ENCODE data around the gene TIMM17B.

The TIMM17B gene

GRCh38 chrX:48918643-48919340 lies 21.2 kb upstream of the TIMM17B start, which contains the start of gene PIM2:
Gene PIM2 (minus strand): TSS chrX:48919024. CDS start chrX:48918834, 190 bp downstream.
- DNase-seq, result peak; percentile 92

DNA sequence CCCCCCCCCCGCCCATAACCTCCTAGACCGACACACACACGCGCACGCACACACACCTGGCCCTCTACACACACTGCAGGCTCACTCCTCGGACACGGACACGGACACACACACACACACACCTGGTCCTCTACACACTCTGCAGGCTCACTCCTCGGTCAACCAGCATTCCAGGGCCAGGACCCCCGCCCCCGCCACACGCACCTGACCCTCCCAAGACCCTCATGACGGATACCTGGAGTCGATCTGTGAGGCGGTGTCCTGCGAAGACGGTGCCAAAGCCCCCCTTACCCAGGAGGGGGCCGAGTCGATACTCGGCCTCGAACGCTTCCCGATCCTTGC lies 20.7 kb upstream of the TIMM17B start:
- DNase-seq, result no peak

GRCh38 chrX:48917139-48918001 lies 19.8 kb upstream of the TIMM17B start:
- peak; percentile 86 for DNase-seq

DNA sequence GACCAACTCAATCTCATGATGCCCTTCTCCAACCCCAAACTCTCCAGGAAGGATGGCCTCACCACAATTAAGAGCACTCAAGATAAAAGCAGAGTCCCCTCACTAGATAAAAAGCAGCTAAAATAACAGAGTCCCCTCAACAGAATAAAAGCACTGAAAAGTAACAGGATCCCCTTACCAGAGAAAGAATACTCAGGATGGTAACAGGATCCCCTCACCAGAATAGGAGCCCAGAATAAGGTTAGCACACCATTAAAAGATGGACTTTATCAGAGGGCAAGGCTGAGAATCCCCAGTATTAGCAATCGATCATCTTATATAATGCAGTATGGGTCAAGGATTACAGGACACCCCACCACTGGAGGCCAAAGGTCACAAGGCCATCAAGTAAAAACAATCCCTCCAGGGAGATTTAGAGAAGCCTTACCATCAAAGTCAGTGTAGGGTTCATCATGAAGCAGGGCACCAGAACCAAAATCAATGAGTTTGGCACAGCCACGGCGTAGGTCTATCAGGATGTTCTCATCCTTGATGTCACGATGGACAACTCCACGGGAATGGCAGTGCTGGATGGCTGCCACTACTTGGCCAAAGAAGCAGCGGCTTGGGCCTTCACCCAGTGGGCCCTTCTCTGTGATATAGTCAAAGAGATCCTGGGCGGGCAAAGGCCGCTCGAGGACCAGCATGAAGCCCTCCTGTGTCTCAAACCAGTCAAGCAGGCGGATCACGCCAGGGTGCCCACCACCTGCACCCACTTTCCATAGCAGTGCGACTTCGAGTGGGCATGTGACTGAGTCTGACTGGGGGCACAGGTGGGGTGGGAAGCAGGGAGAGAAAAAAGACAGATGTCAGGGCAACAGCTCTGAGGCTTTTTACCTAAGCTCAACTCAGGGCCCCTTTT lies 17.3 kb upstream of the TIMM17B start:
- DNase-seq, result no peak

DNA sequence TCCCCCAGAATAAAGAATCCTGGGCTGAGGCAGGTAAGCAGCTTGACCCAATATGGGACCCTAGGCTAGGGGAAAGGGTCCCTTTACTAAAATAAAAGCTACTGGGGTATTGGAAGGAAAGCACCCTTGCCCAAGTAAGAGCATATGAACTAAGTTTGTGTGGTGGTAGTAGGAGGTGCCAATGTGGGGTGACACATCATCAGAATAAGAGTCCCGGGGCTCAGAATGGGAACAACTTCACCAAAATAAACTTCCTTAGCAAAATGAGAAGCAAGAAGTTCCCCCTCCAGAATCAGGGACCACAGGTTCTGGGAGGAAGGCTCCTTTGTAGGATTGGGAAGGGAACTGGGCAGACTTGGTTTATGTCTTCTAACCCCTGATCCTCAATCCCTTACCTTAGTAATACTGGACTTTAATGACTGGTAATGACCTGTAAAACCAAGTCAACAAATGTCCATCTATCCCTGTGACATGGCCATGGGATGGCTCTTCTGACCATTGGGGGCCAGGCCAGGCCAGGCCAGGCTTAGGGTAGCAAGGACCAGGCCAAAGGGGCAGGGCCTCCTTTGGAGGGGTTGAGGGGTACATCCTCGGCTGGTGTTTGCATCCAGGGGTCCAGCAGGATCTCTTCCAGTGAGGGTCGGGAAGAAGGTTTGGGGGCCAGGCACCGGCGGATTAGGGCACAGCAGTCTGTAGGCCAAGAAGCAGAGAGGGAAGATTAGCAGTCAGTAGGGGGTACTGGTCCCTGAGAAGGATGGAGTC lies 16.2 kb upstream of the TIMM17B start:
- no peak for DNase-seq

DNA sequence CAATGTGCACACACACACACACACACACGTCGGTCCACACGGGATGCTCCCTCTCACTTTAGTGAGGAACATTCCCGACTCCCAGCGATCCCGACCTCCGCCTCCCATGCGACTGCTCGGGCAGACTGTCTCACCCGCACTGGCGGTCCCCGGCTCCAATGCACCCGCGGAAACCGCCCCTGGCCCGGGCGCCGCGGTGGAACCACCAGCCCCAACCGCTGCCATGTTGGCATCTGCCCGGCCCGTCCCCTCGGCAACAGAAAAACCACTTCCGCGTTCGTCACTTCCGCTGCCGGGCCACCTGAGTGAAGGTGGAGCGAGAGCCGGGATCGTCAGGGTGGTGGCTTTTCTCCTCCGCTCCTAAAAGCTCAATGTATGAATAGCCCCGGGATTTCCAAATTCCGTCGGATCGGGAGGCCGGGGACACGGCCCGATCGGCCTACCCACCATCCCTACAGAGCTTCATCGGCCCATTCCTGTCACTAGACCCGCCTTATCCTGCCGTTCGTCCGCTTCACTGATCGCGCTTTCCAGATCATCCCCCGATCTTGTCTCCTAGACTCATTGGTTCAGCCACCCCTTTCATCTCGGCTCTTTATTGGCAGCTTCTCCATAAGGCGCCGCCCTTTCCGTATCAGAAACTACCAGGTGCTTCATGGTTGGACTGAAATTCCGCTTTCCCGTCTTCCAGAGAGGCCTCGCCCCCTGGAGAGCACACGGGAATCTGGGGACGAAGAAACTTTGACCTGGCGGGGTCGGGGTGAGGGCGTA lies 14.0 kb upstream of the TIMM17B start, which contains the start of gene SLC35A2:
Gene SLC35A2 (minus strand): TSS at position 235 of the 771 bp plus-strand sequence. CDS start 10 bp downstream, at position 225.
- peak; percentile 87 for DNase-seq

- no peak for DNase-seq
Observed at GRCh38 chrX:48910926-48911411, 13.4 kb upstream of the TIMM17B start.

GRCh38 chrX:48909703-48910294 lies 12.2 kb upstream of the TIMM17B start:
- no peak for DNase-seq

DNA sequence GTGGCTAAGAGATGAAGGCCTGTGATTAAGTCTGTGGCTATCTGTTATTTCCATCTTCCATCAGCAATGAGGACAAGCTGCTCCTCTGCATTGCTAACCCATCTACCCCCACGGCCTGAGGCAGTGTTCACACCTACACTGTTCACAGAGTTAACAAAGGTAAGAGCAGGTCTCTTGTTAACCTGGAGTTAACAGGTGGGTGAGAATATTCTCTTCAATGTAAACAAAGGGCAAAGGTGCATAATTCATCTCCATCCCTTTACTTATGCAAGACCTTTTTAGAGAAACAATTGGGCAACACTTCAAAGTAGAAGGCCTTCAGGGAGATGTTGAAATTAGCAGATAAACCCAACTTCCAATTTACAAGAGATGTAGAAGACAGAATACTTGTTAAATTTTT lies 11.0 kb upstream of the TIMM17B start:
- no peak for DNase-seq

GRCh38 chrX:48905090-48905790 lies 7.7 kb upstream of the TIMM17B start:
- no peak for DNase-seq

DNA sequence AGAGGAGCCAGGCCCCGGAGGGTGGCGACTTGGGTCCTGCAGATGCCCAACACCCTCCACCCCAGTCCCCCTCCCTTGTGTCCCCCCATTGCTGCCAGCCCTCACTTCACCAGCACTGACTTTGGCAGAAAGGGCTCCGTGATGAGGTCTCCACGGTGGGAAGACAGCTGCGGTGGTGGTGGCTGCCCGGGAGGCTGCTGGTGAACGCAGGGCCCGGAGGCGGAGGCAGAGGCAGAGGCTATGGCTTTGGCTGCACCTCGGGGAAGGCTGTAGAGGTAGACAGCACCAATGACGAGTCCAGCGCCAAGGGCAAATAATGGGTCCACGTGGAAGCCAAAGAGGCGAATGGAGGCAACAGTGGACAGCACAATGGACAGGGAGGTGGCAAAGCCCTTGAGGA lies 7.1 kb upstream of the TIMM17B start:
- no peak for DNase-seq

GRCh38 chrX:48904180-48904579 lies 6.6 kb upstream of the TIMM17B start:
- no peak for DNase-seq

- no peak for DNase-seq
Observed at GRCh38 chrX:48903290-48903689, 5.7 kb upstream of the TIMM17B start.

GRCh38 chrX:48902776-48903175 lies 5.2 kb upstream of the TIMM17B start:
- DNase-seq, result no peak

DNA sequence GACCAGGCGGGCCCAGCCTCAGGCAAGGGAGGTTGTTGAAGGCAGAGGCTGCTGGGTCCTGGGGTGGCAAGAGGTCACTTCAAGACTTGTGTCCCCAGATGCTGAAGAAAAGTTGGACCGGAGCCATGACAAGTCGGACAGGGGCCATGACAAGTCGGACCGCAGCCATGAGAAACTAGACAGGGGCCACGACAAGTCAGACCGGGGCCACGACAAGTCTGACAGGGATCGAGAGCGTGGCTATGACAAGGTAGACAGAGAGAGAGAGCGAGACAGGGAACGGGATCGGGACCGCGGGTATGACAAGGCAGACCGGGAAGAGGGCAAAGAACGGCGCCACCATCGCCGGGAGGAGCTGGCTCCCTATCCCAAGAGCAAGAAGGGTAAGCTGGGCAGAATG lies 4.6 kb upstream of the TIMM17B start:
- DNase-seq, result no peak

DNA sequence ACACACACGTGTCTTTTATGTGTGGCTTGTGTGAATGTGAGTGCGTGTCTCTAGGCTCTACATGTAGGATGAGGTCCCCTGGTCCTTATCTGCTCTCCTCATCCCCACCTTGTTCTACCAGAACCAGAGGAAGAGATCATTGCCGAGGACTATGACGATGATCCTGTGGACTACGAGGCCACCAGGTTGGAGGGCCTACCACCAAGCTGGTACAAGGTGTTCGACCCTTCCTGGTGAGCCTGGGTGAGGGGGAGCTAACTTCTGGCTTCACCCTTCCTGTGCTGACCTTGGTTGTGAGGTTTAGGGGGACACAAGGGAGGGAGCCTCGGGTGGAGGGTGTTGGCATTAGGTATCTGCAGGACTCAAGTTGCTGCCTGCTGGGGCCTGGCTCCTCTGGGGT lies 3.5 kb upstream of the TIMM17B start:
- no peak for DNase-seq

DNA sequence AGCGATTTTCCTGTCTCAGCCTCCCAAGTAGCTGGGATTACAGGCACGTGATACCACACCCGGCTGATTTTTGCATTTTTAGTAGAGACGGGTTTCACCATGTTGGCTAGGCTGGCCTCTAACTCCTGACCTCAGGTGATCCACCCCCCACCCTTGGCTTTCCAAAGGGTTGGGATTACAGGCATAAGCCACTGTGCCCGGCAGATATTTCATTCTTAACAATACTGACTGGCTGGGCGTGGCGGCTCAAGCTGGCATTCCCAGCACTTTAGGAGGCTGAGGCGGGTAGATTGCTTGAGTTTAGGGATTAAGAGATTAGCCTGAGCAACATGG lies 1.5 kb upstream of the TIMM17B start:
- DNase-seq, result no peak

GRCh38 chrX:48897157-48897624 lies 377 bp downstream of the TIMM17B start:
- DNase-seq, result peak; percentile 73

- no peak for DNase-seq
Observed at GRCh38 chrX:48896611-48897011, 957 bp downstream of the TIMM17B start.

- DNase-seq, result no peak
Observed at GRCh38 chrX:48894891-48895290, 2.7 kb downstream of the TIMM17B start.

Data from stimulated activated CD4-positive, alpha-beta T cell treated with anti-CD3 and anti-CD28 coated beads, Interleukin-4, amount 100 ng/mL, for 24 hours (primary cell).